Measurements from ENCODE around the gene LMBR1.

DNA sequence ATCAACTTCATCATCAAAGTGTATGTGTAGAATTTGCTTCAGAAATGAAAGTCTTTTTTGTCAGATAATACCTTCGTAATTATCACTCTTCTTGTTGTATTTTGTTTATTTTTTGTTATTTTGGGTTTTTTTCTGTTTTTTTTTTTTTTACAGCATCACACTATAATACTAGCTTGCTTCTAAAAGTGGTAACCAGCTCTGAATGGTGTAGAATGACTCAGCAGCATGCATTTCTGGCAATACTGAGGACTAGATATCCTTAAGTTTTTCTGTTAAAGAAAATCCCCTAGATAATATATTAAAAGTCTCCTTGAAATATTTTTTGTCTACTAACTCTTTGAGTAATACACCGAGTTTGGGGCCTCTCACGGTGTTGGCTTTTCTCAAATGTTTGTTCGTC is 109.1 kb downstream of the LMBR1 start:
- TF ChIP-seq, protein P1, sequence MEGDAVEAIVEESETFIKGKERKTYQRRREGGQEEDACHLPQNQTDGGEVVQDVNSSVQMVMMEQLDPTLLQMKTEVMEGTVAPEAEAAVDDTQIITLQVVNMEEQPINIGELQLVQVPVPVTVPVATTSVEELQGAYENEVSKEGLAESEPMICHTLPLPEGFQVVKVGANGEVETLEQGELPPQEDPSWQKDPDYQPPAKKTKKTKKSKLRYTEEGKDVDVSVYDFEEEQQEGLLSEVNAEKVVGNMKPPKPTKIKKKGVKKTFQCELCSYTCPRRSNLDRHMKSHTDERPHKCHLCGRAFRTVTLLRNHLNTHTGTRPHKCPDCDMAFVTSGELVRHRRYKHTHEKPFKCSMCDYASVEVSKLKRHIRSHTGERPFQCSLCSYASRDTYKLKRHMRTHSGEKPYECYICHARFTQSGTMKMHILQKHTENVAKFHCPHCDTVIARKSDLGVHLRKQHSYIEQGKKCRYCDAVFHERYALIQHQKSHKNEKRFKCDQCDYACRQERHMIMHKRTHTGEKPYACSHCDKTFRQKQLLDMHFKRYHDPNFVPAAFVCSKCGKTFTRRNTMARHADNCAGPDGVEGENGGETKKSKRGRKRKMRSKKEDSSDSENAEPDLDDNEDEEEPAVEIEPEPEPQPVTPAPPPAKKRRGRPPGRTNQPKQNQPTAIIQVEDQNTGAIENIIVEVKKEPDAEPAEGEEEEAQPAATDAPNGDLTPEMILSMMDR (IDR thresholded peaks at IDR 0.05; ENCODE audit: low read depth, low read length, poor library complexity, severe bottlenecking), result no peak
- TF ChIP-seq EZH2phosphoT487 (IDR thresholded peaks at IDR 0.05; ENCODE audit: borderline replicate concordance, low read length), result no peak

Data from DOHH2 (cell line).